K562 (cell line): ENCODE data around the gene ZNF41. TPM values are rescaled to one million over a fixed set of nuclear protein-coding genes. Genes with fewer than 3 reads are reported as not detected.
A peak's percentile ranks its signal among the peaks of the same experiment; 100 is the strongest.

Source experiments
- ATAC-seq: fragments of 200-7000 bp; cut with Tn5 transposase; 3 replicates; pipeline ENCODE4 v1.9.1; 2020; ENCODE audit warnings: moderate library complexity
- BruUV-seq: library from RNA; stranded (reverse); fragments of 400-500 nt; replicated peaks from 2 replicates; lab custom pipeline; 2021; lab: Mats Ljungman, UMichigan
- CTCF ChIA-PET: fragments of 300-600 bp; formaldehyde crosslinking; extraction: SDS; loops from one replicate; lab custom pipeline; 2021; ENCODE audit warnings: low intra/inter-chr PET ratio; lab: Yijun Ruan, JAX
- POLR2A ChIA-PET: fragments of 300-600, 350-650 bp; sonication (Branson Sonifier 250); formaldehyde crosslinking; extraction: SDS; loops from one replicate; lab custom pipeline; 2021; ENCODE audit warnings: antibody characterized with exemption, inconsistent platforms; lab: Yijun Ruan, JAX
- DNase-seq, 4 experiments: peaks; one replicate each; pipeline versions ENCODE4 v3.0.0 to v3.0.0-alpha.2; 2011 to 2018; ENCODE audit warnings: low spot score in 3 of 4, mixed read lengths in 3 of 4; ENCODE audit errors: extremely low read depth in 1 of 4
- FAIRE-seq: peaks from 2 replicates; lab custom pipeline; 2011; peaks lifted over from hg19 to GRCh38; lab: Jason Lieb, UNC
- H2AFZ ChIP-seq: 2 replicates; pipeline ENCODE4 v1.6.0; 2011; ENCODE audit warnings: low read depth, low read length, control low read depth, inconsistent platforms
- H3K27ac ChIP-seq: fragments of 200-600 bp; 3 replicates; pipeline ENCODE4 v1.8.0; 2011; ENCODE audit warnings: low read depth, mild to moderate bottlenecking, control low read depth, inconsistent platforms, low read length, moderate library complexity, mixed read lengths; ENCODE audit errors: extremely low read depth
- H3K27me3 ChIP-seq, 2 experiments: fragments of 300-600 bp in 1 of 2; 2 replicates in 1 of 2; 3 replicates in 1 of 2; pipeline versions ENCODE4 v1.6.0 to v1.8.0; 2011; ENCODE audit warnings: inconsistent platforms in 2 of 2, low read length in 2 of 2, mild to moderate bottlenecking in 1 of 2, mixed read lengths in 1 of 2, moderate library complexity in 1 of 2; ENCODE audit not compliant: control insufficient read depth in 2 of 2, insufficient read depth in 2 of 2
- H3K36me3 ChIP-seq: fragments of 300-600 bp; 3 replicates; pipeline ENCODE4 v1.8.0; 2011; ENCODE audit warnings: mild to moderate bottlenecking, low read length, inconsistent platforms; ENCODE audit not compliant: control insufficient read depth, insufficient read depth
- H3K4me1 ChIP-seq, 2 experiments: fragments of 200-600 bp in 1 of 2; replicated peaks in 1 of 2; 2 replicates in 1 of 2; 3 replicates in 1 of 2; pipeline versions ENCODE4 v1.5.1 to v1.8.0; 2011; ENCODE audit warnings: inconsistent platforms in 2 of 2, low read length in 2 of 2, mild to moderate bottlenecking in 1 of 2, mixed read lengths in 1 of 2, moderate library complexity in 1 of 2; ENCODE audit not compliant: control insufficient read depth in 2 of 2, insufficient read depth in 2 of 2
- H3K4me2 ChIP-seq: 2 replicates; pipeline ENCODE4 v1.6.1; 2011; ENCODE audit warnings: low read length, control low read depth, inconsistent platforms, mixed read lengths; ENCODE audit not compliant: insufficient read depth
- H3K4me3 ChIP-seq: fragments of 200-600 bp; sonication (generic), shearing (Covaris generic); 2 replicates; pipeline ENCODE4 v1.5.1; 2016; ENCODE audit warnings: control low read depth, inconsistent platforms
- H3K79me2 ChIP-seq: fragments of 200-600 bp; 3 replicates; pipeline ENCODE4 v1.8.0; 2011; ENCODE audit warnings: low read length, inconsistent platforms; ENCODE audit not compliant: control insufficient read depth, insufficient read depth
- H3K9ac ChIP-seq, 2 experiments: 2 replicates each; pipeline versions ENCODE4 v1.6.0 to v1.6.1; 2011; ENCODE audit warnings: low read depth in 2 of 2, low read length in 2 of 2, control low read depth in 1 of 2, inconsistent platforms in 1 of 2, mild to moderate bottlenecking in 1 of 2, mixed read lengths in 1 of 2; ENCODE audit not compliant: insufficient read depth in 1 of 2
- H3K9me1 ChIP-seq: one replicate; pipeline ENCODE4 v1.6.0; 2011; ENCODE audit warnings: inconsistent platforms, mild to moderate bottlenecking, low read length, moderate library complexity; ENCODE audit not compliant: control insufficient read depth, insufficient read depth
- H3K9me3 ChIP-seq: replicated peaks from 2 replicates; pipeline ENCODE4 v1.5.1; 2011; ENCODE audit warnings: low read depth, low read length, inconsistent platforms; ENCODE audit not compliant: control insufficient read depth, insufficient read depth
- H4K20me1 ChIP-seq: replicated peaks from 2 replicates; pipeline ENCODE4 v1.6.1; 2011; ENCODE audit warnings: low read length, inconsistent platforms, mixed read lengths; ENCODE audit not compliant: control insufficient read depth, insufficient read depth
- ARID3B ChIP-seq: fragments of 250-450 bp; sonication (Bioruptor Pico); IDR thresholded peaks from 2 replicates; pipeline ENCODE4 v1.4.0; 2020; ENCODE audit warnings: borderline replicate concordance
- MBD2 ChIP-seq: sonication (generic); IDR thresholded peaks from 2 replicates; pipeline ENCODE4 v1.6.1; 2016; ENCODE audit warnings: low read depth, borderline replicate concordance
- RFX5 ChIP-seq: IDR thresholded peaks from 2 replicates; pipeline ENCODE4 v1.6.1; 2011; ENCODE audit warnings: low read depth, mild to moderate bottlenecking, improper control_type of control experiment, low read length
- STAT5A ChIP-seq: IDR thresholded peaks from 2 replicates; pipeline ENCODE4 v1.6.1; 2012; ENCODE audit warnings: low read length, inconsistent platforms, borderline replicate concordance
- ZFPM2 ChIP-seq: fragments of 250-450 bp; sonication (Bioruptor Pico); IDR thresholded peaks from 2 replicates; pipeline ENCODE4 v1.5.1; 2022; ENCODE audit warnings: mild to moderate bottlenecking
- WGBS: fragments of 100-300 bp; shearing (Covaris generic); methylation state at CpG from one replicate; pipeline ENCODE4 v1.1.6; 2016; ENCODE audit warnings: low coverage, mixed read lengths; ENCODE audit not compliant: insufficient coverage; ENCODE audit errors: missing lambda C conversion rate; 5-methylcytosine and 5-hydroxymethylcytosine counted together
- in situ Hi-C: fragments of 300-500 bp; cut with MboI; formaldehyde crosslinking; loops from 4 replicates; pipeline ENCODE4 v1.15.0; 2018; ENCODE audit warnings: inconsistent platforms, mixed read lengths
- intact Hi-C: fragments of 100-400 bp; cut with micrococcal nuclease; formaldehyde crosslinking; loops from 2 replicates; pipeline ENCODE4 v1.14.2; 2022
- polyA plus RNA-seq, 8 experiments: library from polyadenylated mRNA; depleted of rRNA in 4 of 8; stranded (reverse) in 5 of 8; unstranded in 3 of 8; fragments of >200 nt; fragmentation: Nextera tagmentation in 2 of 8; fragmentation: Illumina TruSeq in 1 of 8; extraction: Ambion mirVana in 2 of 8; extraction: Trizol in 1 of 8; gene quantifications; 2 replicates each; pipeline versions ENCODE4 v1.2.1 to v1.2.3, GENCODE V29; 2011 to 2014; ENCODE audit warnings: inconsistent platforms in 1 of 8, missing spikeins in 1 of 8
- total RNA-seq, 7 experiments: library from RNA; depleted of rRNA in 6 of 7; stranded (reverse); fragments of >200 nt in 6 of 7; fragmentation: Illumina TruSeq in 2 of 7; extraction: Trizol in 2 of 7; gene quantifications; 2 replicates each; pipeline versions ENCODE4 v1.2.1 to v1.2.3, GENCODE V29; 2011 to 2021; ENCODE audit warnings: low replicate concordance in 1 of 7
- TF ChIP-seq, protein P1 (sequence below): sonication (generic); formaldehyde crosslinking; IDR thresholded peaks from 2 replicates; pipeline ENCODE4 v1.8.1; 2023; ENCODE audit warnings: mild to moderate bottlenecking, missing genetic modification reagents

The ZNF41 gene
- total and polyA plus RNA-seq, 9 of the 15 experiments (the other 6 are each of a cell fraction or from before 2014, with no cell fraction given): 0.53 to 8.6 (median 6.6) TPM

DNA sequence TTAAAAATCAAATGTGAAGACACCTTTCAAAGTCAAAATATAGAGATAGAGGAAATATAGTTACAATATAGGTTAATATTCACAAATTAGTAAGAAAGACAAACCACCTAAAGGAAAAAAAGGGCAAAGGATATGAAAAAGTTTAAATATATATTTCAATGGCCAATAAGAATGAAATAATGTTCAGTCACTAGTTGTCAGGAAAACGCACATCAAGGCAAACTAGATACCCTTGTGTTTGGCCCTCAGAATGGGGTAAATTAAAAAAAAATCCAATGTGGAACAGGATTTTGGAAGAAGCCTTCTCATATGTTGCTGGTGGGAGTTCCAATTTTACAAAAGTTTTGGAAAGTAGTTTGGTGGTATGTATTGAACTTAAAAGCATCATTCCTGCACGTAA, 2.4 kb downstream of the ZNF41 start:
- ChIA-PET CTCF (no interaction called here), POLR2A (no interaction called here)
- Histone ChIP-seq H4K20me1 (no peaks in the 10 kb centered on the region), H3K36me3 (no peaks in the 10 kb centered on the region), H3K27me3 (no peaks in the 10 kb centered on the region), H3K79me2 (peaks cover 32% of the 10 kb centered on the region), H3K9me1 (no peaks in the 10 kb centered on the region), H3K4me3 (no peak overlapping the region), H2AFZ (no peak overlapping the region), H3K4me1 (peaks cover 2 to 4% of the 10 kb centered on the region in 2 experiments; a peak in 3 of 5 replicates), H3K4me2 (no peak overlapping the region), H3K9ac (no peak overlapping the region), H3K9me3 (no peaks in the 10 kb centered on the region), H3K27ac (no peak overlapping the region)
- WGBS: 38% methylated on average over 2 of the region's 2 CpGs
- BruUV-seq: no TSS peak
- intact Hi-C loops: no loop called here
- DNase-seq (no peak), ATAC-seq (no peak), FAIRE-seq (no peak)
- TF ChIP-seq RFX5 (0 out of 2 replicates have a peak, but pooled peaks have one; percentile 20), ZFPM2 (CRISPR knock-in tag) (no peak)
- in situ Hi-C loops: no loop called here

- Histone ChIP-seq H3K4me2 (no peak overlapping the region), H4K20me1 (no peaks in the 10 kb centered on the region), H3K4me1 (no peaks in the 10 kb centered on the region), H2AFZ (no peak overlapping the region), H3K27me3 (no peaks in the 10 kb centered on the region), H3K9me3 (no peaks in the 10 kb centered on the region), H3K79me2 (peaks cover under 1% of the 10 kb centered on the region), H3K4me3 (no peak overlapping the region), H3K36me3 (no peaks in the 10 kb centered on the region), H3K9ac (no peak overlapping the region), H3K27ac (no peak overlapping the region), H3K9me1 (no peaks in the 10 kb centered on the region)
- ChIA-PET CTCF (interaction anchor here (0.6 kb wide), 1 partner anchor 38 kb away, joined by 3 read pairs; no protein-coding TSS in a partner anchor), POLR2A (no interaction called here)
- intact Hi-C loops: no loop called here
- no TSS peak for BruUV-seq
- ATAC-seq (no peak), DNase-seq (no peak), FAIRE-seq (no peak)
- in situ Hi-C loops: no loop called here
- TF ChIP-seq STAT5A: no peak
- no peak for TF ChIP-seq MBD2
- TF ChIP-seq, protein P1, sequence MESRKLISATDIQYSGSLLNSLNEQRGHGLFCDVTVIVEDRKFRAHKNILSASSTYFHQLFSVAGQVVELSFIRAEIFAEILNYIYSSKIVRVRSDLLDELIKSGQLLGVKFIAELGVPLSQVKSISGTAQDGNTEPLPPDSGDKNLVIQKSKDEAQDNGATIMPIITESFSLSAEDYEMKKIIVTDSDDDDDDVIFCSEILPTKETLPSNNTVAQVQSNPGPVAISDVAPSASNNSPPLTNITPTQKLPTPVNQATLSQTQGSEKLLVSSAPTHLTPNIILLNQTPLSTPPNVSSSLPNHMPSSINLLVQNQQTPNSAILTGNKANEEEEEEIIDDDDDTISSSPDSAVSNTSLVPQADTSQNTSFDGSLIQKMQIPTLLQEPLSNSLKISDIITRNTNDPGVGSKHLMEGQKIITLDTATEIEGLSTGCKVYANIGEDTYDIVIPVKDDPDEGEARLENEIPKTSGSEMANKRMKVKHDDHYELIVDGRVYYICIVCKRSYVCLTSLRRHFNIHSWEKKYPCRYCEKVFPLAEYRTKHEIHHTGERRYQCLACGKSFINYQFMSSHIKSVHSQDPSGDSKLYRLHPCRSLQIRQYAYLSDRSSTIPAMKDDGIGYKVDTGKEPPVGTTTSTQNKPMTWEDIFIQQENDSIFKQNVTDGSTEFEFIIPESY (CRISPR knock-in tag): no peak
- TF ChIP-seq ARID3B: no peak
These were observed 7.5 kb downstream of the ZNF41 start for GRCh38 chrX:47475476-47475875.
